Motor neuron (in vitro differentiated cells): ENCODE measurements around the gene PSMB10. TPM values are rescaled to one million over a fixed set of nuclear protein-coding genes. Genes with fewer than 3 reads are reported as not detected.

Source experiments
- ATAC-seq, 8 experiments: fragments of 200-7000 bp; cut with Tn5 transposase; replicated peaks in 6 of 8; 2 replicates each; pipeline ENCODE4 v1.8.0; 2021; ENCODE audit warnings: mild to moderate bottlenecking in 8 of 8, moderate library complexity in 8 of 8
- H3K27ac ChIP-seq, 2 donors: fragments of 250-450 bp; sonication (Bioruptor Pico); 2 replicates each; pipeline ENCODE4 v1.9.0; 2021; ENCODE audit warnings: antibody characterized with exemption in 2 of 2, mild to moderate bottlenecking in 2 of 2, moderate library complexity in 1 of 2
- H3K4me1 ChIP-seq, 2 donors: fragments of 250-450 bp; sonication (Bioruptor Pico); replicated peaks in 1 of 2; 2 replicates each; pipeline ENCODE4 v1.6.1; 2021; ENCODE audit warnings: antibody characterized with exemption in 2 of 2, mild to moderate bottlenecking in 2 of 2, moderate library complexity in 1 of 2
- H3K4me3 ChIP-seq, 5 donors: fragments of 250-450 bp; sonication (Bioruptor Pico); 2 replicates each; pipeline ENCODE4 v1.9.0; 2021; ENCODE audit warnings: antibody characterized with exemption in 5 of 5, mild to moderate bottlenecking in 5 of 5, moderate library complexity in 4 of 5
- WGBS, 10 experiments: fragments of 450-650 bp; shearing (Covaris generic); methylation state at CpG; one replicate each; pipeline ENCODE4 v1.0.0; 2022; 5-methylcytosine and 5-hydroxymethylcytosine counted together
- in situ Hi-C, 9 experiments: fragments of 400-800 bp; cut with MboI; loops; one replicate each; pipeline ENCODE4 v1.15.0; 2021; ENCODE audit warnings: low sequenced_read_pairs in 9 of 9, low pct_unique_long_range_greater_than_20kb in 2 of 9; ENCODE audit not compliant: unreplicated experiment in 9 of 9
- total RNA-seq, 8 experiments: library from RNA; unstranded; fragments of 300-600 nt; gene quantifications; 2 replicates each; pipeline versions ENCODE4 v1.2.3 to v1.2.4, GENCODE V29; 2022

Gene PSMB10
- total RNA-seq, 8 experiments from 2014 or later = 22.7 to 134 (median 36.9) TPM

DNA sequence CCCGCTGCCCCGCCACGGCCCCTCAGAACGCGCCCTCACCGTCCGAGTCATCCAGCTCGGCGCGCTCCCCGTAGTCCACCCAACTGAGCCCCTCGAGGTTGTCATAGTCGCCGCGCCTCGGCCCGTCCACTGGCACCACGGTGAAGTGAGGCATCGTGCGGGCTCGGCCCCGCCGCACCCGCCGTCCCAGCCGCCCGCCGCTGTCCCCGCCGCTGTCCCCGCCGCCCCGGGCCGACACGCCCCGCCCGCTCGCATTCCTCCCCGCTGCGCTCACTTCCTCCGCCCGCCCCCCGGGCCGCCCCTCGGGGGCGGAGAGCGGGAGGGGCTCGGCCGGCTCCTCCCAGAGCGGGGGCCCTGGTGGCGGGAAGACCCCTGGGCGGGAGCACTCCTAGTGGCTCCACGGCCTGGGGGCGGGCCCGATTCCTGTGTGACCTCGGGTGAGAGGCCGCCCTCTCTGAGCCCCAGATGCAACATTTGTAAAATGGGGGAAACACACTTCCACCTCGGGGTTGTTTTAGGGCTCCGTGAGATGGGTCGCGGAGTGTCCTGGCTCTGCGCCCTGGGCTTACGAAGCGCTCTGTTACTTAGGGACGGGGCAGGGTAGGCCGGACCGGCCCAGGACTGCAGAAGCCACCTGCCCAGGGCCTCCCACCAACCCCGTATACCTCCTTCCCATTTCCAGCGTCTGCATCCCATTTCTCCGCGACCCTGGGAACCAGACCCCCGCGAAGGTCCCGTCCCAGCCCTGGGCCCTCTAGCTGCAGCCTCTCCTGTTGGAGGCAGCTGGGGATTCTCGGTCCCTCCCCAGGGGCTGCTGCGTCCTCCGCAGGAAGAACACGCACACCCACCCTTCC lies 32.0 kb upstream of the PSMB10 start, which contains the start of gene SLC12A4:
Gene SLC12A4, minus strand, starts transcription at position 238 of the 854 bp plus-strand sequence. Its CDS starts 84 bp downstream, at position 154.
- ATAC-seq = peak; percentile 54 to 84 (median 76)
- Histone ChIP-seq H3K27ac (peak within 1 kb of the TSS in 1 of 2 donors; percentile 35), H3K4me1 (peaks cover 0 to 5% of the 10 kb centered on the region in 2 donors), H3K4me3 (peak within 1 kb of the TSS; percentile 29 to 61 (median 42))
- WGBS, 10 experiments = 4 to 40% (median 9%) methylated on average over 1 to 4 of the region's 78 CpGs; no CpG with 5 or more reads in 7 of the 10 experiments
- in situ Hi-C loops = no loop called here

GRCh38 chr16:67967958-67968399 lies 31.3 kb upstream of the PSMB10 start:
- WGBS, 10 experiments = 0 to 27% (median 0%) methylated on average over 1 to 6 of the region's 45 CpGs; no CpG with 5 or more reads in 6 of the 10 experiments
- H3K4me1 ChIP-seq = peaks cover 0 to 5% of the 10 kb centered on the region in 2 donors
- peak overlapping the region in 1 of 2 donors; percentile 35 for H3K27ac ChIP-seq
- H3K4me3 ChIP-seq = peak overlapping the region; percentile 29 to 61 (median 42)
- peak; percentile 16 to 61 (median 50) for ATAC-seq
- in situ Hi-C loops = no loop called here

GRCh38 chr16:67967183-67967957 lies 30.7 kb upstream of the PSMB10 start:
- WGBS, 10 experiments = 0 to 58% (median 6%) methylated on average over 1 to 11 of the region's 18 CpGs; no CpG with 5 or more reads in 3 of the 10 experiments
- Histone ChIP-seq H3K4me1 (peaks cover 0 to 5% of the 10 kb centered on the region in 2 donors), H3K4me3 (peak overlapping the region; percentile 29 to 61 (median 42)), H3K27ac (peak overlapping the region in 1 of 2 donors; percentile 35)
- ATAC-seq = peak; percentile 1 to 28 (median 14)
- in situ Hi-C loops = no loop called here

DNA sequence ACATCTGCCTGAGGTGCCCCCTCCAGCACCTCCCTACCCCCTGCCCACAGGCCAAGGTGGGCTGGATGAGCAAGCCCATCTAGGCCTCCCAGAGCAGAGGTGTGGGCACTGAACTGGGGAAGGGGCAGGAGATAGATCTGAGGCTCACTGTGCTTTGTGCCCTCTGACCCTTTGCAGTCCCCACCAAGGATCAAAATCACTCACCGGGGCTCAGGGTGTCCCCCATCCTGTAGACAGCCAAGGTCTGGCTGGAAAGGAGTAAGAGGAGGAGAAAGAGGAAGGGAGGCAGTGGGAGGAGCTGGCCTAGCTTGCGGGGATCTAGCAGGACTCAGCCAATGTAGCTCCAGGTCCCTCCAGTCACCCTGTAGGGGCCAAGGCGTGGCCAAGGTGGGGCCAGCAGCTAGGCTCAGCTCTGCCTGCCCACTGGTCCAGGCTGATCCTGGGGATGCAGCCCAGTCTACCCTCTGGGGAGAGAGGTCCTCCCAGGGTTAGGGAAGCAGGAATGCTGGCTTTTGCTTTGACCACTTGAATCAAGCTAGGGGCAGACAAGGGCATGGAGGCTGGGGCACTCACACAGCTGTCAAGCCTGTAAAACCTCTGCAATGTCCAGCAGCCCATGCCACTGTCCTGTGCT lies 30.0 kb upstream of the PSMB10 start:
- no peak overlapping the region for H3K4me3 ChIP-seq

DNA sequence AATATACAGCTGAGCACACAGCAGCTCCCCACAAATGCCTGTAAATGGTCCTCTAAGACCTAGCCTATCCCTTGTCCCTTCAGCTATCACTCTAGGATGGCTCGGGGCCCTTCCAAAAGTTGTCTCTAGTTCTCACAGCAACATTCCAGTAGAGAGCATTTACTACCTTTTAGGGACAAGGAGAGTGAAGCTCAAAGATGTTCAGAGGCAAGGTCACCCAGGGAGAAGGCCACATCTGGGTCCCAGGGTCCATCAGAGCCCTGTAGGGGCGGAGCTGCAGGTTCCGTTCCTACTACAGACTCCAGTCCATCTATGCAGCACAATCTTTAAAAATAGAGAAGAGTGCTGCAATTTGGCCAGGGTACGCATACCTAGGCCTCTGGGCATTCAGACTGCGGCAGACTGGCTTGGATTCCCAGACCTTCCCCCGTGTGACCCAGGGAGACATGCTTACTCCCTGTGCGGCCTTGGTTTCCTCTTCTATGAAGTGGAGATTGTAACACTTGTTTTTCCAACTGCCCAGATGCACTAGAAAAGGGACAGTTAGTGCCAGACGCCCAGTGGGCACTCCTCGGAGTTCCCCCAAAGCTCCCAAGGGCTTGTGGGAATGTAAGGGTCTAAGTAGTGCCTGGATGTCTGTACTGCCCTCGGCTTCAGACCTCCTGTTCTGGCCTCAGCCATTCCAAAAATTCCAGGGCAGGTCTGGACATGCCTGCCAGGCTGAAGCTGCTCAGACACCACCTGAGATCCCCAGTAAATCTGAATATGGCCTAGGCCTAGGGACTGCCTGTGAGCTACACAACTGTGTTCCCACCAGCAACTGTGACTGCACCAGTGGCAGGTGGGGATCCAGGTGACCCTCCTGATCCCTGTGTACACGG lies 29.3 kb upstream of the PSMB10 start:
- in situ Hi-C loops = no loop called here
- ATAC-seq = peak in 2 of 8 experiments; percentile 6 to 12
- Histone ChIP-seq H3K27ac (no peak overlapping the region), H3K4me1 (peaks cover 0 to 5% of the 10 kb centered on the region in 2 donors), H3K4me3 (no peak overlapping the region)
- WGBS, 10 experiments = 70 to 100% (median 90%) methylated on average over 1 to 5 of the region's 11 CpGs; no CpG with 5 or more reads in 4 of the 10 experiments

More for the DNA sequence above, 30.0 kb upstream of the PSMB10 start:
- H3K4me1 ChIP-seq = peaks cover 0 to 5% of the 10 kb centered on the region in 2 donors
- peak in 3 of 8 experiments; percentile 20 to 48 (median 21) for ATAC-seq
- H3K27ac ChIP-seq = no peak overlapping the region
- 90% methylated on average over 2 of the region's 3 CpGs; no CpG with 5 or more reads in 9 of the 10 experiments for WGBS, 10 experiments
- in situ Hi-C loops = no loop called here

DNA sequence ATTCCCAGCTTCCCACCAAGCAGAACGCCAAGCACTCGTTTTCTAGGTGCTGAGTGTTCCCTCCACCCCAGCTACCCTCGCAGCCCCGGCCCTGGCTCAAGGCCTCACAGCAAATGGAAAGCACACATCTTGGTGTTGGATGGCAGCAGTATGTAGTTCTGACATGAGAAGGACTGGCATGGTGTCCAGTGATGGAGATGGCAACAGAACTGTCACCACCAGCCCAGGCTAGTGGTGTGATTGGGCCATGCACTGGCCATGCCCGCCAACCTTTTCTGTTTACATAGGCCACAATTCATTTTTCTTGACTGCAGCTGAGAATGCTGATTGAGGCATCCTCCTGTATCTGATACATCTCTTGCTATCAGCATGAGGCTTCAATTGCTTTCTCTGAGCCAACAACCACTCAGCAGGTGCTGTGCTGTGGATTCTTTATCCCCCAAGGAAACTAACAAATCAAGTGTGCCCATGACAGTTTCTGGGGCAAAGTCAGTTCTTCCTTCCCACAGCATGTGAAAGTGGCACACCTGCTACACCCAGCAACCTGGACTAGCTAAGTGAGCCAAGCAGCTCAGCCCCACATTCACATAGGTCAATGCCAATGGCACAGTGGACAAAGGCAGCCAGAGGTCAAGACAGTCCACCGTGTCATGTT lies 28.0 kb upstream of the PSMB10 start:
- Histone ChIP-seq H3K4me3 (no peak overlapping the region), H3K27ac (no peak overlapping the region), H3K4me1 (peaks cover 0 to 5% of the 10 kb centered on the region in 2 donors)
- 60 to 95% (median 82%) methylated on average over 1 to 4 of the region's 6 CpGs; no CpG with 5 or more reads in 6 of the 10 experiments for WGBS, 10 experiments
- no peak for ATAC-seq
- in situ Hi-C loops = no loop called here

DNA sequence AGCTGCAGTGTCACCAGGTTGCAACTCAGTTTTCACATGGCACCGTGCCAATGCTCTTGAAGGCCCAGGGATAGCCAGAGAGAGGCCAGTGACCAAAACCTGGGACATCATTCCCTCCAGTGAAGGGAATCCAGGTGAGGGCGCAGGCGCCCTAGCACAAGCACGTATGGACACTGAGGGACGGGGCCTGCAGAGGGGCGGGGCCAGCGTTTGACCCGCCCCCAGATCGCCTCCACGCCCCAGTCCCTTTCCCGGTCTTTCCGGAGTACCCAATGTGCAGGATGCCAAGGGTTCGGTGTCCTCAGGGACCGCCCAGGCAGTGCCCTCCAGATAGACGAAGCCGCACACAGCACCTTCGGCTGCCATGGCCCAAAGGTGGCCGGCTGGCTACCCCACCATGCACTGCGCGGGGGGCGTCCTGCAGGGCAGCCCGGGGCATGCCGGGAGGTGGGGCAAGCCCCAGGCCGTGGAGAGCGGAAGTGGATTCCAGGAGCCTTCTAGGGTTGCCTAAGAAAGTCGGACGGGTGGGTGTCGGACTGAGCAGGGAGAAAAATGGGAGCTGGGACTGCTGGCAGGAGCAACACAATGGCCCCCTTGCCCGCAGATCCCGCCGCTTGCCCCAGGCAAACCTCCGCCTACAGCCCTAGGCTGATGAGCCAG lies 27.1 kb upstream of the PSMB10 start:
- no peak for ATAC-seq
- Histone ChIP-seq H3K4me3 (no peak overlapping the region), H3K4me1 (peaks cover 0 to 3% of the 10 kb centered on the region in 2 donors), H3K27ac (no peak overlapping the region)
- WGBS, 10 experiments = 20 to 100% (median 60%) methylated on average over 1 to 10 of the region's 32 CpGs; no CpG with 5 or more reads in 6 of the 10 experiments
- in situ Hi-C loops = no loop called here

DNA sequence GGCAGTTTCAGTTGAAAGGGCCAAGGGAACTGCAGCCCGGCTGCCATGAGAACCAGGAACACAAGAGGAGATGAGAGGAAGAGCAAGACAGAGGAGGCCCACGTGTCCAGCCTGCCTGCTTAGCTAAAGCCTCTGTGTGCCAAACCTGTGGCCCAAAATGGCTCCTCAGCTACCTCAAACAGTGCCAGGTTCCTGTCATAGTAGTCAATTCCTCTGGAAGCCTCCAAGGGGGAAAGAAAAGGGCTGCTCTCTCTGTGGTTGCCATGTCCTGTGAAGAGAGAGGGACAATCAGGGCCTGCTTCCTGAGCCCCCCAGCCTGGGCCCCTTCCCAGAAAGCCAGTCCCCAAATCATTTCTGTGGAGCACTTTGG lies 26.6 kb upstream of the PSMB10 start:
- Histone ChIP-seq H3K27ac (no peak overlapping the region), H3K4me3 (no peak overlapping the region), H3K4me1 (peaks cover 0 to 3% of the 10 kb centered on the region in 2 donors)
- WGBS, 10 experiments = 100% methylated on average over 1 of the region's 2 CpGs; no CpG with 5 or more reads in 7 of the 10 experiments
- in situ Hi-C loops = no loop called here
- no peak for ATAC-seq

GRCh38 chr16:67962135-67962534 lies 25.5 kb upstream of the PSMB10 start:
- in situ Hi-C loops = no loop called here
- Histone ChIP-seq H3K27ac (no peak overlapping the region), H3K4me3 (no peak overlapping the region), H3K4me1 (peaks cover 0 to under 1% of the 10 kb centered on the region in 2 donors)
- no peak for ATAC-seq
- WGBS, 10 experiments = 67 to 94% methylated on average over 1 to 5 of the region's 8 CpGs; no CpG with 5 or more reads in 8 of the 10 experiments

- Histone ChIP-seq H3K4me3 (no peak overlapping the region), H3K4me1 (no peaks in the 10 kb centered on the region), H3K27ac (no peak overlapping the region)
- 95 to 100% methylated on average over 4 to 5 of the region's 13 CpGs; no CpG with 5 or more reads in 8 of the 10 experiments for WGBS, 10 experiments
- in situ Hi-C loops = no loop called here
- no peak for ATAC-seq
Observed at GRCh38 chr16:67961551-67961957, 24.9 kb upstream of the PSMB10 start.
